GM20000 (cell line): Measurements from ENCODE around the gene TMEM245.

ENCODE experiments used
- DNase-seq: peaks from one replicate; pipeline ENCODE4 v3.0.0; 2012; ENCODE audit warnings: low spot score
- CTCF ChIP-seq: IDR thresholded peaks from 2 replicates; pipeline ENCODE4 v1.5.1; 2012; ENCODE audit warnings: mild to moderate bottlenecking, control low read depth; ENCODE audit errors: extremely low read depth, missing control alignments

Gene TMEM245

GRCh38 chr9:108967916-108968315, 151.8 kb downstream of the TMEM245 start:
- no peak for DNase-seq
- no peak for TF ChIP-seq CTCF
